ENCODE data around the gene PIK3CD. TPM values are rescaled to one million over a fixed set of nuclear protein-coding genes. Genes with fewer than 3 reads are reported as not detected.

Gene PIK3CD
- total and polyA plus RNA-seq, 2 of the 8 experiments (the other 6 are each of a cell fraction or from before 2014, with no cell fraction given), result 20.6 to 24.1 TPM

DNA sequence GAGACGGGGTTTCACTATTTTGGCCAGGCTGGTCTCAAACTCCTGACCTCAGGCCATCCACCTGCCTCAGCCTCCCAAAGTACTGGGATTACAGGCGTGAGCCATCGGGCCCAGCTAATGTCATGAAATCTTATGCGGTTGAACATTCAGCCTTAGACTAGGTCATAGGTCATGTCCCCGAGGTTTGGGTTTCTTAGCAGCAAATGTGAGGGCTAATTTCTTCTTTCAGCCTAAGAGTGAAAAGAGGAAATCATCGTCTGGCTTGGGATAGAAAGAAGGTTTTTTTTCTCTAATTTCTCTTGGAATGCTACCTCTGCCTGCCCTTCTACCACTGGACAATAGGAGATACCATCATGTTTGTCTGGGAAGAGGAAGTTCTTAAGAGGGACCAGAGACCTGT, 18.0 kb upstream of the PIK3CD start:
- ChIA-PET POLR2A (ENCODE audit: partially characterized antibody) (no interaction called here), CTCF (ENCODE audit: partially characterized antibody) (interaction anchor here (0.9 kb wide), 2 partner anchors 18 to 92 kb away, joined by 3 read pairs; no protein-coding TSS in a partner anchor)
- no peaks in the 10 kb centered on the region for H3K23me2 ChIP-seq (ENCODE audit: low read depth, low read length)
- DNase-seq (ENCODE audit: low read depth in 1 of 2, low spot score in 2 of 2) (no peak), FAIRE-seq (no peak)
- H2BK120ac ChIP-seq (replicated peaks; ENCODE audit: low read depth, low read length), result no peak overlapping the region
- no peak overlapping the region for H2BK5ac ChIP-seq (ENCODE audit: low read depth, low read length)
- 0 out of 4 replicates have a peak, but pooled peaks cover 0 to 2% of the 10 kb centered on the region in 2 experiments for H3K9me3 ChIP-seq (ENCODE audit: insufficient read depth in 2 of 2, low read depth in 1 of 2, low read length in 1 of 2)
- H3K27ac ChIP-seq (ENCODE audit: low read depth, low read length), result no peak overlapping the region
- WGBS, 2 experiments (ENCODE audit: extremely low coverage in 1 of 2, insufficient coverage in 1 of 2, insufficient read length in 1 of 2, insufficient replicate concordance in 2 of 2, low coverage in 1 of 2, low lambda C conversion rate in 2 of 2, missing lambda C conversion rate in 1 of 2), result 94% methylated on average over 6 of the region's 6 CpGs; no CpG with 5 or more reads in 1 of the 2 experiments
- H2AK5ac ChIP-seq (ENCODE audit: low read depth, low read length), result no peak overlapping the region
- H3K27me3 ChIP-seq (replicated peaks in 1 of 4; ENCODE audit: control insufficient read depth in 3 of 4, extremely low read depth in 1 of 4, insufficient read depth in 3 of 4, low read length in 3 of 4), result no peaks in the 10 kb centered on the region
- no peak overlapping the region for H3K14ac ChIP-seq (ENCODE audit: insufficient read length)
- no peak overlapping the region for H2BK15ac ChIP-seq (ENCODE audit: low read length)
- H3K23ac ChIP-seq (ENCODE audit: insufficient read length), result no peak overlapping the region
- no peak overlapping the region for H2AFZ ChIP-seq (ENCODE audit: low read length)
- H3K4ac ChIP-seq (replicated peaks; ENCODE audit: insufficient read length, low read depth, low read length), result no peak overlapping the region
- H4K20me1 ChIP-seq (replicated peaks in 1 of 2; ENCODE audit: control insufficient read depth in 1 of 2, insufficient read depth in 2 of 2, low read length in 2 of 2), result no peaks in the 10 kb centered on the region
- H3K18ac ChIP-seq (ENCODE audit: extremely low read depth, low read length), result no peak overlapping the region
- no peak overlapping the region for H3K9ac ChIP-seq (replicated peaks in 1 of 4; ENCODE audit: extremely low read depth in 1 of 4, low read depth in 3 of 4, low read length in 3 of 4)
- no peak overlapping the region for H3K4me2 ChIP-seq (ENCODE audit: insufficient read depth in 1 of 2, low read depth in 2 of 2, low read length in 2 of 2)
- H4K91ac ChIP-seq (replicated peaks; ENCODE audit: insufficient read length, low read length), result no peak overlapping the region
- no peaks in the 10 kb centered on the region for H3K79me1 ChIP-seq (ENCODE audit: low read depth, low read length)
- H3K79me2 ChIP-seq (ENCODE audit: control insufficient read depth in 1 of 2, insufficient read depth in 2 of 2, low read length in 2 of 2), result no peaks in the 10 kb centered on the region
- H4K5ac ChIP-seq (ENCODE audit: insufficient read length, low read depth, low read length), result no peak overlapping the region
- H3K36me3 ChIP-seq (ENCODE audit: control insufficient read depth in 2 of 4, insufficient read depth in 4 of 4, low read length in 3 of 4), result no peaks in the 10 kb centered on the region
- no peak overlapping the region for H4K8ac ChIP-seq (ENCODE audit: extremely low read depth, insufficient read depth, low read length)
- no peak overlapping the region for H3K56ac ChIP-seq (replicated peaks; ENCODE audit: insufficient read length, low read depth, low read length)
- no peak overlapping the region for H2BK20ac ChIP-seq (ENCODE audit: low read length)
- H3K4me3 ChIP-seq (ENCODE audit: extremely low read depth in 1 of 4, insufficient read depth in 2 of 4, low read depth in 3 of 4, low read length in 4 of 4), result no peak overlapping the region
- H2BK12ac ChIP-seq (ENCODE audit: low read depth, low read length), result no peak overlapping the region
- H3K4me1 ChIP-seq (replicated peaks in 1 of 4; ENCODE audit: control insufficient read depth in 3 of 4, insufficient read depth in 4 of 4, low read length in 3 of 4), result peaks cover 0 to 4% (median 2%) of the 10 kb centered on the region in 4 experiments; a peak in 4 of 7 replicates
- TF ChIP-seq SP2 (IDR thresholded peaks at IDR 0.05; ENCODE audit: low read length), result no peak
- TF ChIP-seq, protein P1, sequence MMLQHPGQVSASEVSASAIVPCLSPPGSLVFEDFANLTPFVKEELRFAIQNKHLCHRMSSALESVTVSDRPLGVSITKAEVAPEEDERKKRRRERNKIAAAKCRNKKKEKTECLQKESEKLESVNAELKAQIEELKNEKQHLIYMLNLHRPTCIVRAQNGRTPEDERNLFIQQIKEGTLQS (IDR thresholded peaks at IDR 0.05; ENCODE audit: insufficient read depth, low read depth, low read length), result no peak
- no peak for TF ChIP-seq SUZ12 (IDR thresholded peaks at IDR 0.05; ENCODE audit: low read length)
- TF ChIP-seq EGR1 (IDR thresholded peaks at IDR 0.05; ENCODE audit: borderline replicate concordance, low read depth, low read length), result no peak
- no peak for TF ChIP-seq FOSL1 (IDR thresholded peaks at IDR 0.05; ENCODE audit: insufficient read depth, low read depth, low read length)
- TF ChIP-seq RNF2 (IDR thresholded peaks at IDR 0.05; ENCODE audit: borderline replicate concordance, low read depth, low read length, missing control alignments, poor library complexity, severe bottlenecking), result no peak
- TF ChIP-seq MAFK (IDR thresholded peaks at IDR 0.05; ENCODE audit: low read depth, low read length), result no peak
- no peak for TF ChIP-seq TBP (IDR thresholded peaks at IDR 0.05; ENCODE audit: low read depth, low read length)
- TF ChIP-seq POLR2AphosphoS5 (IDR thresholded peaks at IDR 0.05; ENCODE audit: low read depth, low read length), result no peak
- TF ChIP-seq GABPA (IDR thresholded peaks at IDR 0.05; ENCODE audit: borderline replicate concordance, insufficient read depth, low read length), result no peak
- TF ChIP-seq RXRA (IDR thresholded peaks at IDR 0.05; ENCODE audit: insufficient read depth, low read depth, low read length), result no peak
- TF ChIP-seq HDAC2 (IDR thresholded peaks at IDR 0.05; ENCODE audit: borderline replicate concordance in 1 of 2, low read depth in 2 of 2, low read length in 2 of 2), result no peak
- no peak for TF ChIP-seq SP4 (IDR thresholded peaks at IDR 0.05; ENCODE audit: low read length)
- no peak for TF ChIP-seq JUN (IDR thresholded peaks at IDR 0.05; ENCODE audit: low read depth, low read length)

Data from H1 (cell line).